GM20431 (cell line): ENCODE data around the gene CLEC10A.
"Not testable (repeated sequence)": the region's sequence is repeated elsewhere in the genome, so short reads cannot be mapped to it uniquely, and the experiment has no call there.

Experiments
- in situ Hi-C: fragments of 300-500 bp; cut with MseI, MboI; formaldehyde crosslinking; loops from one replicate; pipeline ENCODE4 v1.15.0; 2020; ENCODE audit warnings: low sequenced_read_pairs; ENCODE audit not compliant: unreplicated experiment

Gene CLEC10A

DNA sequence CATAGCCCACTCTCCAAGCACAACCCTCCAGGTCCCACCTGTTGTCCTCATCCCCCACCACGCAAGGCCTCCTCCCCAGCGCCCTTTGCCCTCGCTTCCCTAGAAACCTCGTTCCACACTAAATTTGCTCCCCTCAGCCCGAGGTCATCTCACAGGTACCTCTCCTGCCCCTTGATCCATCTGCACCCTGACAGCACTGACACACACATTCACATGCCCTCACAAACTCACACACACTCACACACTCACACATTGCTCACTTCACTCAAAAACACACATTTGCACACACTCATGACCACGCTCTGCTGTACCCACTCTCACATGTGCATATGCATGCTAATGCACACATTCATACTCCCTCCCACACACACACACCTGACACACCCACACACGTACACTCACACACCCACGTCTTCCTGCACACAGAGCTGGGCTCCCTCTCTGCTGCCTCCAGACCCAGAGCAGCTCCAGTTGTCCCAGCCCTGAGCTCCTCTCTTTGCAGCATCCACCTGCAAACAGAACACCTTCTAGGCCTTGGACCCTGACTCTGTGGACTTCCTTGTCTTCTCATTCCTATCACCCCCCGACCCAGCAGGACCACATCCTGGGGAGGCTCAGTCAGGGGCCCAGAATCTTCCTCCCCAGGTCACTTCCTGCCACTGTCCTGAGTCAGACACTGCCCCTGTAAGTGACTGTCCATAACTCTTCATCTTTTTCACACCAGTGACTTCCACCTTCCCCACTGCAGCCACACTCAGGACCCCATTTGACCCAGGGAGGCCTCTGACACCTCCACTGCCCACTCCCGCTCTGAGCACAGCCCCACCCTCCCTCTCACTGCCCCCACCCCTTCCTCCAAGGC lies 29.6 kb upstream of the CLEC10A start:
- in situ Hi-C loops: no loop called here

DNA sequence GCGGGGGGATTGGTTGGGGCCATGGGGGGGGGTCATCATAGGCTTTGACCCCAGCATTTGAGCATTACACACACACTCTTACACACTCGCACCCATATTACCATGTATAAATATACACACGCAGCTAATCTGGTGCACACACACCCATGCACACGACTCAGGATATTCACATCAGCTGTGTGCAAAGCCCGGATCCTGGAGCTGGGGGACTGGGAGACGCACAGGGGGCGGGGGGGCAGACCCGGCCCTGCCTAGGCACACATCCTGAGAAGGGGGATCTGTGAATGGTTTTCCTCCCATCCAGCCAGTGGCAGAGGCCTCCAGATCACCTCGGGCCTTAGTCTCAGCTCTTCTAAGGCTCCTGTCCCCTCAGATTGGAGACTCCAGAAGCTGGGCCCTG lies 28.9 kb upstream of the CLEC10A start:
- in situ Hi-C loops: no loop called here

DNA sequence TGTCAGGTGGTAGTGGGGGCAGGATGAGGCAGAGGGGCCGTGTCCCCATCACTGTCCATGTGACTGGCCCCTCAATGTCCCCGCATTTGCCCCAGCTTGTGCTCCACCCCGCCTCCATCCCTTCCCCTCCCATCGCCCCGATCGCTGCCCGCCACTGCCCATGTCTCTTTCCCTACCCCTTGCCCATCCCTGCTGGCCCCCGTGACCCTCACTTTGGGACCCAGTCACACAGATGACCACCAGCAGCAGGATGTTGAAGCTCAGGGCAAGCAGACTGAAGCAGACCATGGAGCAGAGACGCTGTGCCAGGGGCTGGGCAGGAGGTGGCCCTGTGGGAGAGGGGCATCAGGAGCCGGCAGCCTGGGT lies 28.5 kb upstream of the CLEC10A start:
- in situ Hi-C loops: no loop called here

DNA sequence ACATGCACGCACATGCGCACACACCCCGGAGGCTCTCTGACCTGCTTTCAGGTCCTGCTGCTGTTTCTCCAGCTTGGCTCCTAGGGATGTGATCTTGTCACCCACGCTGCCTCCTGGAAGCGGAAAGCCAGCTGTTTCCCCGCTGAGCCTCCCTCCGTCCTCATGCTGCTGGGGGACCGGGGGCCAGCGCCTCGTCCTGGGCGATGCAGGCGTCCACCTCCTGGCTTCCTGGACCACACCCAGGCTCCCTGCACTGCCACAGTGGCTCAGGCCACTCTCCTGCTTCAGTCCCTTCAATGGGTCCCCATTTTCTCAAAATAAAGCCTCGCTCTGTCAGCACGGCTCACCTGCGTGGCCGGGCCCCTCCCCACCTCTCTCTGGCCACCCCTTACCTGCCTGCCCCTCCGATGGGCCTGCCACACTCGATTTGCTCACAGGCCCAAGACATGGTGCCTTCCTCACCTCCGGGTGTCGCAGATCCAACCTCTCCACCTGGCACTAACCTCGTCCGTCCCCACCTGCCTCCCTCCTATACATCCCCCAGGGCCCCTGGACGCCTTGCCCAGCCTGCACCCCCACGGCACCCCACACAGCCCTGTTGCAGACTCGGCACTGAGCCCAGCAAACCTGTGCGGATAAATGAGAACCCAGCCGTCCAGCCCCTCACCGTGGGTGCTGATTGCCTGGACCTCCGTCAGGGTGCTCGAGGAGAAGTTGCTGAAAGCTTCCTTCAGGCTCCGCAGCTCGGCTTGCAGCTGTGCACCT lies 27.9 kb upstream of the CLEC10A start:
- in situ Hi-C loops: no loop called here

DNA sequence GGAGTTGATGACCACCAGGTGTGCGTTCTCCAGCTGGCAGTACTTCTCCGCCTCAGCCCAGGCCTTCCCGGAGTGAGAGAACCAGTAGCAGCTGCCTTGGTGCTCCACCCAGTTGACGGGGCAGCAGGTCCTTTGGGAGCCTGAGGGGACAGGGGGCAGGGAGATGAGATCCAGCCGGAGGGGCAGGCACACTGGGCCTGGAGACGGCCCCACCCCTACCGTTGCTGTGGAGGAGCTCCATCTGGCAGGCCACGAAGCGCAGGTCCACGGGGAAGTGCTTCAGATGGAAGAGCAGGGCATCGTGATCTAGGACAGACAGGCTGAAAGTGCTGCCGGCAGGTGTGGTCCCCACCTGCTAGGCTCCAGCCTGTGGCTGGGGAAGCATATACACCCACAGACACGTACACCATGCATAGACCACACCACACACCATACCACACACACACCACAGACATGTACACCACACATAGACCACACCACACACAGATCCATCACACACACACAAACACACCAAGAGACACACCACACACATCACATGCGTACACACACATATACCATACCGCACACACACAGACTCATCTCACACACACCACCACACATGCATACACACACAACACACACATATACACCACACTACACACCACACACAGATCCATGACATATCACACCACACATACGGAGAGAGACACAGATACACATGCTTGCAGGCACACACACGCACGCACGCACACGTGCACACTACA lies 27.1 kb upstream of the CLEC10A start:
- in situ Hi-C loops: no loop called here

DNA sequence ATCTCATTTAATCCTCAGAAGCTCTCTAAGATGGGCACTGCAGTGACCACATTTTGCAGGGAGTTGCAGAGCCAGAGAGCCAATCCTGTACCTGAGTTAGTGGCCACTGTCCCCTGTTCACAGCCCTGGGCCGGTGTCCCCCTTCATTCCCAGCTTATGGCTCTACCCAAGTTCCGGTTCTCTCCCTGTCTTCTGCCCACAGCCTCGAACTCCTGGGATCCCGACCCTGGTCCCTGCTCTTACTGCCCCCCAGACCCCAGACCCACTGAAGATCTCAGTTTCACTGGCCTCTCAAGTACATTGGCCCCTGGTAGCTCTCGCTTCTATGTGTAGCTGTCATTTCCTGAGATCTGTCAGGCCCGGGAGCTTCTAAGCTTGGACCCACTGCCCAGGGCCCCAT lies 22.4 kb upstream of the CLEC10A start:
- in situ Hi-C loops: no loop called here

DNA sequence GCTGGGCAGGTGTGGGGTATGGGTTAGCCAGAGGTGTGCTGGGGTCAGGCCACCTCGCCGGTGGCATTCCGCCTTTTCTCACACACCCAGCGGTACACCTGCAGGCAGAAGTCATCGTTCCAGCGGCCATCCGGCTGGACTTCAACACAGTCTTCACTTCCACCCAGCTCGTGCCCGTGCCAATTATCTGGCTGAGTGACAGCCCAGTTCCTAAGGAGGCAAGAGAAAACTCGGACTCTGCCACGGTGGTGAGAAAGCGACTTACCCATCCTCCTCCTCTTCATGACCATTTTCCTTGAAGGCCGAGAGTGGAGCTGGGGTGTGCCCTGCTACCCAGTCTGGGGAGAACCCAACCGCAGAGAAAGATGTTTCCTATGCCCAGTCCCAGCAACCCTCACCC lies 21.5 kb upstream of the CLEC10A start:
- in situ Hi-C loops: no loop called here

DNA sequence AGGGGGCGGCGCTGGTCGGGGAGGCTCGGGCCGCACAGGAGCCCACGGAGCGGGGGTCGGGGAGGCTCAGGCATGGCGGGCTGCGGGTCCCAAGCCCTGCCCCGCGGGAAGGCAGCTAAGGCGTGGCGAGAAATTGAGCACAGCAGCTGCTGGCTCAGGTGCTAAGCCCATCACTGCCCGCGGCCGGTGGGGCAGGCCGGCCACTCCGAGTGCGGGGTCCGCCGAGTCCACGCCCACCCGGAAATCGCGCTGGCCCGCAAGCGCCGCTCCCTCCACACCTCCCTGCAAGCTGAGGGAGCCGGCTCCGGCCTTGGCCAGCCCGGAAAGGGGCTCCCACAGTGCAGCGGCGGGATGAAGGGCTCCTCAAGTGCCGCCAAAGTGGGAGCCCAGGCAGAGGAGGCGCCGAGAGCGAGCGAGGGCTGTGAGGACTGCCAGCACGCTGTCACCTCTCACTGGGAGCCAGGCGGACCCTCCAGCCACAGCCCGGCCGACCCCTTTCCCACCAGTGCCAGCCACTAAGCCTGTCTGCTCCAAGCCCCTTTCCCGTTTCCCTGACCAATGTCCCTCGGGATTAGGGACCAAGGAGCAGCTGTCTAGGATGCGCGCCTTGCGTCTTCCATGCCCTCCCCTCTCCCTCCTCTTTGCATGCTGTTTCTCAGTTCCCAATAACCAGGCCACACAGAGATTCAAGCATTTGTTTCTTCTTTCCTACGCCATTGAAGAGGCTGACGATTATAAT lies 20.8 kb upstream of the CLEC10A start:
- in situ Hi-C loops: not testable (repeated sequence)

DNA sequence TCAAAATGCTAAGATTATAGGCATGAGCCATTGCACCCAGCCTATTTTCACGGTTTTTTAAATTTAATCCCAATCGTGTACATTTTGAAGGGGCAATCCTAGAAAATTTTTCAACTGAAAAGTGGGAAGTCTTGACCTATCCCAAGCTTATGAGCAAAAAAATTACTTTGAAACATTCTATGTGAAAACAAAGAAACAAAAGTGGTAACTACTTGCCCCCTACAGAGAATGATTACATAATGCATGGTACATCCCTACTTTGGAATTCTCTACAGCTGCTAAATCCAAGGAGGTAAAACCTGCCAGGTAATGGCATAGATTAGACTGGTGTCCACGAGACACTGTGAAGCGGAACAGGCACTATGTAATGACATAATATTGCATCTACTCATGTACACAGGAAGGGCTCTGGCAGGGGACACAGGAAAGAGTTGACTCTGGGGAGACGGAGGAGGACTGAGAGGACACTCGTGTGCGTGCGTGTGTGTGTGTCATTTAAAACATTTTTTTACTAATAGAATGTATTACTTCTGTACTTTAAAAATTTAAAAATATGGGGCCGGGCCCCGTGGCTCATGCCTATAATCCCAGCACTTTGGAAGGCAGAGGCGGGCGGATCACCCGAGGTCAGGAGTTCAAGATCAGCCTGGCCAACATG lies 18.9 kb upstream of the CLEC10A start:
- in situ Hi-C loops: no loop called here

DNA sequence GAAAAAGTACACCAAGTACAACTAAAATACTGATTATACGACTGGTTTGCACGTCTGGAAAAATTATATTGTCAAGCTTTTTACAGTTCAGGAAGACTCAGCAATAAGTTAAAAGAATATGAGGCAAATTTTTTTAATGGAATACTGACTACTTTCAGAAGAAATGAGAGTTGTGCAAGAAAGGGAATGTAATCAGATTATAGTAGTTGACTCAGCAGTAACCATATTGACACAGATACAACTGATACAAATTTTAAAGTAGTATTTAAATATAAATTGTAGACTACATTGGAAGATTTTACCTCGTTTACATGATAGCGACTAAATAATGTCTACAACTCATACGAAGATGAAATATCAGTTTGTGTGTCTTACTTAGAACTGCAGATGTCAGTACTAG lies 17.9 kb upstream of the CLEC10A start:
- in situ Hi-C loops: no loop called here

DNA sequence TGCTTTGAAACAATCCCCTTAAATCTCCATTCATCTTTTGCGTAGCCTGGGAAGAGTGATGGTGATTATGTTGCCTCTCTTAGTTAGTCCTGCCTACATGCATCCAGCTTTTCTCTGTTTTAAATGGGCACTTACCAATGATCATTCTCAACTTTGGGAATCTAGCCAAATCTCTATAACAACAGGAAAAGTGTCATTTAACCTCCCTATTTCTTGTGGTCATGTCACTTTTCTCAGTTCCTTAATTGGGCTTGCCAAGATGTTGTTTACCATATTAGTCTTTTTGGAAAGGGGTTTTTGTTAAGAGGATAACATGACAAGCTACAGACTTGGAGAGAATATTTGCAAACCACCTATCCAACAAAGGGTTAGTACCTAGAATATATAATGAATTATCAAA lies 15.6 kb upstream of the CLEC10A start:
- in situ Hi-C loops: no loop called here

DNA sequence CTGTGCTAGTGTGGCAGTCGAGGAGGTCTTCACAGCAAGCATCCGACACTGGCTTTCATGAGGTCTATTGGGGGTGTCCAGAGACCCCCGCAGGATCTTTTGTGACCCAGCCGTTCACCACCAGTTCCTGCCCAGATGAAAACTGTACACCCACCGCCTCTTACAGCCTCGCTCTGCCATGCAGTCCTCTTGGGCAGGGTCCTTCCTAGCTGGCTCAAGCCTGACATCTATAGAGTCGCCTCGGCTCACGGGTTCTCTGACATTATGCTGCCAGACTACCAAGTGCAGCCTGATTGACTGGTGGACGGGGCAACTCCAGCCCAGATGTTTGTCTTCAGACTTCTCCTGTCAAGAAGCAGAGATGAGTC lies 14.6 kb upstream of the CLEC10A start:
- in situ Hi-C loops: no loop called here

DNA sequence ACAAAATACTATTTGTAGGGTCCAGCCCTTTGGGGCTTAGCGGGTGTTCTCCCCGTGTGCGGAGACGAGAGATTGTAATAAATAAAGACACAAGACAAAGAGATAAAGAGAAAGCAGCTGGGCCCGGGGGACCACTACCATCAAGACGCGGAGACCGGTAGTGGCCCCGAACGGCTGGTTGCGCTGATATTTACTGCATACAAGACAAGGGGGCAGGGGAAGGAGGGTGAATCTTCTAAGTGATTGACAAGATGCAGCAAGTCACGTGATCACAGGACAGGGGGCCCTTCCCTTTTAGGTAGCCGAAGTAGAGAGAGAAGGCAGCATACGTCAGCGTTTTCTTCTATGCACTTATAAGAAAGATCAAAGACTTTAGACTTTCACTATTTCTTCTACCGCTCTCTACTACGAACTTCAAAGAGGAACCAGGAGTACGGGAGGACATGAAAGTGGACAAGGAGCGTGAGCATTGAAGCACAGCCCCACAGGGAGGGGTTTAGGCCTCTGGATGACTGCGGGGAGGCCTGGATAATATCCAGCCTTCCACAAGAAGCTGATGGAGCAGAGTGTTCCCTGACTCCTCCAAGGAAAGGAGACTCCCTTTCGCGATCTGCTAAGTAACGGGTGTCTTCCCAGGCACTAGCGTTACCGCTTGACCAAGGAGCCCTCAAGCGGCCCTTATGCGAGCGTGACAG lies 11.4 kb upstream of the CLEC10A start:
- in situ Hi-C loops: not testable (repeated sequence)

DNA sequence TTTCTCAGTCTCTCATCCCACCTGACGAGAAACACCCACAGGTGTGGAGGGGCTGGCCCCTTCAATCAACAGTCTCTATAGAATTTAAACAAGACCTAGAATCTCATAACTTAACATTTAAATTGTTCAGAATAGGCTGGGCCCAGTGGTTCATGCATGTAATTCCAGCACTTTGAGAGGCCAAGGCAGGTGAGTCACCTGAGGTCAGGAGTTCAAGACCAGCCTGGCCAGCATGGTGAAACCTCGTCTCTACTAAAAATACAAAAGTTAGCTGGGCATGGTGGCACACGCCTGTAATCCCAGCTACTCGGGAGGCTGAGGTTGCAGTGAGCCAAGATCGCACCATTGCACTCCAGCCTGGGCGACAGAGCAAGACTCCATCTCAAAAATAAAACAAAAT lies 9.5 kb upstream of the CLEC10A start:
- in situ Hi-C loops: not testable (repeated sequence)

DNA sequence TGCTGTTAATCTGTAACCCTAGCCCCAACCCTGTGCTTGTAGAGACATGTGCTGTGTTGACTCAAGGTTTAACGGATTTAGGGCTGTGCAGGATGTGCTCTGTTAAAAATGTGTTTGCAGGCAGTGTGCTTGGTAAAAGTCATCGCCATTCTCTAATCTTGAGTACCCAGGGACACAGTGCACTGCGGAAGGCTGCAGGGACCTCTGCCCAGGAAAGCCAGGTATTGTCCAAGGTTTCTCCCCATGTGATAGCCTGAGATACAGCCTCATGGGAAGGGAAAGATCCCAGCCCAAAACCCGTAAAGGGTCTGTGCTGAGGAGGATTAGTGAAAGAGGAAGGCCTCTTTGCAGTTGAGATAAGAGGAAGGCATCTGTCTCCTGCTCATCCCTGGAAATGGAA lies 8.4 kb upstream of the CLEC10A start:
- in situ Hi-C loops: not testable (repeated sequence)

DNA sequence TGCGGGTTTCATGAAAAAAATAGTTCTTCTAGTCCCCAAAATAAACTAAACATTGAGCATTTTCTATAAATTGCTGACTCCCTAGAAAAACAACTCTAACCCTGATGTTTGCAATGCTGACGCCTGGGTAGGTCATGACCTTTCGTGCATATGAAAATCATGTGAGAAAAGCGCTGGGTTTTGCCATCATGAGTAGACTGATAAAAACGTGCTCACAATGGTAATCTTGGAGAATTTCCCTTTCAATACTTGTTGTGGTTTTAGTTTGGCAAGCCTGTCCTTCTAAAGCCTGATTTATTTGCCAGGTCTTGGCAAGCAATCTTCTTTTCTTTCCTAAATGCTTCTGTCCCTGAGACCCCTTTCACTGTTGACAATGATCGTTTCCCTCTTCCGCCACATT lies 4.0 kb upstream of the CLEC10A start:
- in situ Hi-C loops: no loop called here

DNA sequence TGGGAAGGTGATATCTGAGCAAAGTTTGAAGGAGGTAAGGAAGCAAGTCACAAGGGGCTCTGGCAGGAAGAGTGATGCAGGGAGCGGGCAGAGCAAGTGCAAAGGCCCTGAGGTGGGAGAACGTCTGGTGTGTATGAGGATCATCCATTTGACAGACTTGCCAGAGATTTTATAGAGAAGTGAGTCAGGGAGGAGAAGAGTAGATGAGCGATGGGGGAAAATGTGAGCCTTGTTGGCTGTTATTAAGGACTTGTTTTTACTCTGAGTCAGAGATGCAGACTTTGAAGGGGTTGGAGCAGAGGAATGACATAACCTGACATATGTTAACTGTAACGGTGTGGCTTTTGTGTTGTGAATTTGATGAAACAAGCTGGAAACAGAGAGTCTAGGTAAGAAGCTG lies 3.5 kb upstream of the CLEC10A start:
- in situ Hi-C loops: no loop called here

DNA sequence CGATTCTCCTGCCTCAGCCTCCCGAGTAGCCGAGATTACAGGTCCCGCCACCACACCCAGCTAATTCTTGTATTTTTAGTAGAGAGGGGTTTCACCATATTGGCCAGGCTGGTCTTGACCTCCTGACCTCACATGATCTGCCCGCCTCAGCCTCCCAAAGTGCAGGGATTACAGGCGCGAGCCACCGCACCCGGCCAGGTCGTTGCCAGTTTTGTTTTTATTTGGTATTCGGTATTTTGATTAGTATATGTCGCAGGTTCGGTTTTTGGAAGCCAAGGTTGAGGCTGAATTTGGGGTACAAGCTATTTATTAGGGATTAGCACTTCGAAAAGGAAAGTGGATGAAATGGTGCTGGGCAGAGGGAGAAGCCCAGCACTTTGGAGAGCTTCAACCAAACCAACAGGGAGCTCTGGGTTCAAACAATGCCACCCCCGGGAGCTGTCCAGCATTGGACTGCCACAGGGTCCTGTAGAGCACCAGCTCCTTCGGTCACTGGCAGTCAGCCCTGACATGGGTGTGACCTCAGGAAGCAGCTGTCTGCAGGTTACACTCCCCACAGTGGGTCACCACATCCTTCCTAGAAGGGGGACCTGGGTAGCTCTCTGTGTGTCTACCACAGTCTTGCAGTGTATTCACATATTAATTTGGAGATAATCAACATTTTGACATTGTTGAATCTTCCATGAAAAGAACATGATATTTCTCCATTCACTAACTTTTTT lies 1.5 kb upstream of the CLEC10A start:
- in situ Hi-C loops: no loop called here
